Skeletal muscle tissue (tissue), 4 donors: ENCODE measurements around the gene BRF1. TPM values are rescaled to one million over a fixed set of nuclear protein-coding genes. Genes with fewer than 3 reads are reported as not detected.
A peak's percentile ranks its signal among the peaks of the same experiment; 100 is the strongest.
"Not testable (repeated sequence)": the region's sequence is repeated elsewhere in the genome, so short reads cannot be mapped to it uniquely, and the experiment has no call there.

Source experiments
- H3K27ac ChIP-seq: one replicate; pipeline ENCODE4 v1.7.0; 2013; ENCODE audit warnings: mild to moderate bottlenecking, low read depth, low read length, inconsistent platforms
- H3K27me3 ChIP-seq, 3 donors: one replicate each; pipeline ENCODE4 v1.7.0; 2013; ENCODE audit warnings: low read length in 3 of 3; ENCODE audit not compliant: control insufficient read depth in 3 of 3, insufficient read depth in 3 of 3
- H3K36me3 ChIP-seq, 3 donors: one replicate each; pipeline ENCODE4 v1.7.0; 2013; ENCODE audit warnings: low read length in 3 of 3; ENCODE audit not compliant: control insufficient read depth in 3 of 3, insufficient read depth in 3 of 3
- H3K4me1 ChIP-seq, 3 donors: one replicate each; pipeline ENCODE4 v1.7.0; 2013; ENCODE audit warnings: low read length in 3 of 3, mild to moderate bottlenecking in 3 of 3; ENCODE audit not compliant: control insufficient read depth in 3 of 3, insufficient read depth in 3 of 3
- H3K4me3 ChIP-seq, 3 donors: one replicate each; pipeline ENCODE4 v1.7.0; 2013; ENCODE audit warnings: low read length in 3 of 3
- H3K9ac ChIP-seq, 3 donors: one replicate each; pipeline ENCODE4 v1.7.0; 2013; ENCODE audit warnings: low read length in 3 of 3, mild to moderate bottlenecking in 3 of 3, moderate library complexity in 2 of 3, low read depth in 1 of 3
- H3K9me3 ChIP-seq, 3 donors: one replicate each; pipeline ENCODE4 v1.7.0; 2013; ENCODE audit warnings: low read length in 3 of 3; ENCODE audit not compliant: control insufficient read depth in 3 of 3
- total RNA-seq: library from RNA; depleted of rRNA; stranded (reverse); fragments of >200 nt; gene quantifications from one replicate; pipeline ENCODE4 v1.2.3, GENCODE V29; 2014
- donor health status: Osteomylitis.

The BRF1 gene
- total RNA-seq, 1 donor from 2014 or later: 38.1 TPM

GRCh38 chr14:105282098-105282725 is 18.6 kb downstream of the BRF1 start:
- H3K36me3 ChIP-seq: peaks cover 6 to 11% (median 7%) of the 10 kb centered on the region in 3 donors
- no peaks in the 10 kb centered on the region for H3K27me3 ChIP-seq
- H3K9me3 ChIP-seq: no peaks in the 10 kb centered on the region
- H3K9ac ChIP-seq: no peak overlapping the region
- no peak overlapping the region for H3K4me3 ChIP-seq
- peaks cover 15 to 46% (median 30%) of the 10 kb centered on the region in 3 donors for H3K4me1 ChIP-seq
- no peak overlapping the region for H3K27ac ChIP-seq

GRCh38 chr14:105281371-105282097 is 19.3 kb downstream of the BRF1 start:
- no peaks in the 10 kb centered on the region for H3K27me3 ChIP-seq
- H3K36me3 ChIP-seq: peaks cover 6 to 11% (median 7%) of the 10 kb centered on the region in 3 donors
- no peaks in the 10 kb centered on the region for H3K9me3 ChIP-seq
- H3K4me3 ChIP-seq: no peak overlapping the region
- H3K4me1 ChIP-seq: peaks cover 10 to 39% (median 28%) of the 10 kb centered on the region in 3 donors
- H3K27ac ChIP-seq: no peak overlapping the region
- peak overlapping the region in 1 of 3 donors; percentile 50 for H3K9ac ChIP-seq

DNA sequence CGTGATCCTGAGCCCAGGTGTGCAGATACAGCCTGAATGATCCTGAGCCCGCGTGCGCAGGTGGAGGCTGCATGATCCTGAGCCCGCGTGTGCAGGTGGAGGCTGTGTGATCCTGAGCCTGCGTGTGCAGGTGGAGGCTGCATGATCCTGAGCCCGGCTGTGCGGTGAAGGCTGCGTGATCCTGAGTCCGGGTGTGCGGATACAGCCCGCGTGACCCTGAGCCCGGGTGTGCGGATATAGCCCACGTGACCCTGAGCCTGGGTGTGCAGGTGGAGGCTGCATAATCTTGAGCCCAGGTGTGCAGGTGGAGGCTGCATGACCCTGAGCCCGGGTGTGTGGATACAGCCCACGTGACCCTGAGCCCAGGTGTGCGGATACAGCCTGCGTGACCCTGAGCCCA is 20.3 kb downstream of the BRF1 start:
- Histone ChIP-seq H3K9ac (no peak overlapping the region), H3K27ac (no peak overlapping the region), H3K4me3 (no peak overlapping the region), H3K36me3 (peaks cover 0 to 8% (median 7%) of the 10 kb centered on the region in 3 donors), H3K4me1 (peaks cover 12 to 39% (median 30%) of the 10 kb centered on the region in 3 donors), H3K9me3 (no peaks in the 10 kb centered on the region), H3K27me3 (no peaks in the 10 kb centered on the region)

DNA sequence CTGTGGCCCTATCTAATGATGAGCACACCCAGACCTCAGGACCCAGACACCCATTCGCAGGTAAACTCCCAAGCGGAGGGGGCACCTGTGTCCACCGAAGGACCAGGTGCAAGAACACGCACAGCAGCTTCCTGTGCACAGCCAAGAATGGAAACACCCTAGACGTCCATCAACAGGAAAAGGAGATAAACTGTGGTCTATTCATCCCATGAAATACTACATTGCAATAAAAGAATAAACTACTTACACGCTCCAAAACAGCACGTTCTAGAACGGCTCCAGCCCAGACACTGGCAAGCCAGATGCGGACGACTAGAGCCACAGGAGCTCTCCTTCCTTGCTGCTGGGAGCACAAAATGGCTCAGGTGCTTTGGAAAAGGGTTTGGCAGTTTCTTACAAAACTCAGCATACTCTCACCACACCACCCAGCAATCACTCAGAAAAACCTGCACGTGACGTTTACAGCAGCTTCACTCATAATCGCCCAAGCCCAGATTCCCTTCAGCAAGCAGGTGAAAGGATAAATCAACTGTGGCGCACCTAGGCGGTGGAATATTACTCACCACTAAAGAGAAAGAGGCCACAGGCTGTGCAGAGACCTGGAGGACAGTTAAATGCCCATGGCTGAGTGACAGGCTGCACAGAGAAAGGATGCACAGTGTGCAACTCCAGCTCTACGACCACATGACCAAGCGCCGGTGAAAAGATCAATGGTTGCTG is 21.0 kb downstream of the BRF1 start:
- Histone ChIP-seq H3K4me3 (no peak overlapping the region), H3K27me3 (no peaks in the 10 kb centered on the region), H3K27ac (no peak overlapping the region), H3K9me3 (no peaks in the 10 kb centered on the region), H3K36me3 (peaks cover 0 to 8% (median 4%) of the 10 kb centered on the region in 3 donors), H3K4me1 (peaks cover 19 to 42% (median 37%) of the 10 kb centered on the region in 3 donors), H3K9ac (no peak overlapping the region)

DNA sequence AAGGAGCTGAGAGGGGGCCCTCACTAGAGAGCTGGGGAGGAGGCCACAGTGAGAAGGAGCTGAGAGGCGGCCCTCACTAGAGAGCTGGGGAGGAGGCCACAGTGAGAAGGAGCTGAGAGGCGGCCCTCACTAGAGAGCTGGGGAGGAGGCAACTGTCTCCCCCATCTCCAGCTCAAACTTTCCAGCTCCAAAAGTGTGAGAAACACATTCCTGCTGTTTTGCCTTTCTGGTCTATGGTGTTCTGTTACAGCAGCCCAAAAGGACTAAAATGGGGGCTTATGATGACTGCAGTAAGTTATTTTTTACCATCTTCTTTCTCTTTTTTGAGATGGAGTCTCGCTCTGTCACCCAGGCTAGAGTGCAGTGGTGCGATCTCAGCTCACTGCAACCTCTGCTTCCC is 23.4 kb downstream of the BRF1 start:
- H3K9me3 ChIP-seq, H3K36me3 ChIP-seq, H3K4me3 ChIP-seq: not testable (repeated sequence)

GRCh38 chr14:105275267-105275946 is 25.4 kb downstream of the BRF1 start:
- peak overlapping the region; percentile 58 for H3K27ac ChIP-seq
- H3K4me1 ChIP-seq: peaks cover 18 to 28% (median 26%) of the 10 kb centered on the region in 3 donors
- no peaks in the 10 kb centered on the region for H3K9me3 ChIP-seq
- peak overlapping the region; percentile 32 to 75 (median 57) for H3K9ac ChIP-seq
- peak overlapping the region in 1 of 3 donors; percentile 13 for H3K4me3 ChIP-seq
- H3K27me3 ChIP-seq: no peaks in the 10 kb centered on the region
- peaks cover 4 to 8% (median 6%) of the 10 kb centered on the region in 3 donors for H3K36me3 ChIP-seq

More for the DNA sequence above, 23.4 kb downstream of the BRF1 start:
- H3K9ac ChIP-seq: peak overlapping the region in 2 of 3 donors; percentile 40 to 51
- H3K4me1 ChIP-seq: peaks cover 22 to 43% (median 38%) of the 10 kb centered on the region in 3 donors
- not testable (repeated sequence) for H3K27me3 ChIP-seq, H3K27ac ChIP-seq

DNA sequence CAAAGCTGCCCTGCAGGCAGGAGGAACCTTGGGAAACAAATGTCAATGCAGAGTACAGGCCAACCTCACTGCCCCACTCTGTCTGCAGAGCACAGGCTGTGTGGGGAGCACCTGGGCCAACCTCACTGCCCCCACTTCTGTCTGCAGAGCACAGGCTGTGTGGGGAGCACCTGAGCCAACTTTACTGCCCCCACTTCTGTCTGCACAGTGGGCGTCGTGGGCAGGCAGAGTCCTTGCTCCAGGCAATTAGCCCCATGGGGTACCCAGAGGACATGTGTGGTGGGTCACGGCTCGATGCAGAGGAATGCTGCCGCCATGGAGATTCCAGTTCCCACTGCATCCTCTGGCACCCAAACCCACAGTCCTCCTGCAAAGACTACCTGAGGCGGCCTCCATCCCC is 26.2 kb downstream of the BRF1 start:
- no peak overlapping the region for H3K4me3 ChIP-seq

GRCh38 chr14:105273062-105273461 is 27.7 kb downstream of the BRF1 start:
- peaks cover 11 to 17% (median 15%) of the 10 kb centered on the region in 3 donors for H3K36me3 ChIP-seq
- no peak overlapping the region for H3K9ac ChIP-seq
- H3K27ac ChIP-seq: no peak overlapping the region
- H3K27me3 ChIP-seq: no peaks in the 10 kb centered on the region
- no peak overlapping the region for H3K4me3 ChIP-seq
- peaks cover 18 to 25% (median 25%) of the 10 kb centered on the region in 3 donors for H3K4me1 ChIP-seq
- H3K9me3 ChIP-seq: no peaks in the 10 kb centered on the region

More for the DNA sequence above, 26.2 kb downstream of the BRF1 start:
- no peak overlapping the region for H3K27ac ChIP-seq
- no peaks in the 10 kb centered on the region for H3K27me3 ChIP-seq
- H3K4me1 ChIP-seq: peaks cover 18 to 26% (median 24%) of the 10 kb centered on the region in 3 donors
- no peaks in the 10 kb centered on the region for H3K9me3 ChIP-seq
- no peak overlapping the region for H3K9ac ChIP-seq
- peaks cover 4 to 5% (median 5%) of the 10 kb centered on the region in 3 donors for H3K36me3 ChIP-seq

DNA sequence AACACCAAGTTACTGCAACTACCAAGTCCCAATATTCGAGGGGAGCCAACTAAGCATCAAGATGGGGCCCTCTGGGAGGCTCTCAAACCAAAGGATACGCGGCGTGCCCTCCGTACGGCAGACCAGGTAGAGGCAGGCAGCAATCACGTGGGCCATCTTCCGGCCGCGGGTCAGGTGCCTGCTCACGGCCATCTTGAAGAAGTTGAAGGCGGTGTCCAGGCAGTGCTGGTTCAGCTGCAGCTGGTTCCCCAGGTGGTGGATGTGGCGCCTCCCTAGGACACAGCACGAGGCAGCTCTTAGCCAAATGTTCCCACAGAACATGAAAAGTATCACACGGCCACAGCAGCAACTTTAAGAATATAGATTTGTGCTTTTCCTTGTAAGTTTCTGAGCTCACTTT is 28.2 kb downstream of the BRF1 start:
- Histone ChIP-seq H3K36me3 (peaks cover 11 to 17% (median 15%) of the 10 kb centered on the region in 3 donors), H3K27me3 (no peaks in the 10 kb centered on the region), H3K27ac (no peak overlapping the region), H3K9ac (no peak overlapping the region), H3K4me1 (peaks cover 15 to 25% (median 25%) of the 10 kb centered on the region in 3 donors), H3K9me3 (no peaks in the 10 kb centered on the region), H3K4me3 (no peak overlapping the region)
